ENCODE results near the gene KCNT1. TPM values are rescaled to one million over a fixed set of nuclear protein-coding genes. Genes with fewer than 3 reads are reported as not detected.

KCNT1 gene
- polyA plus RNA-seq, 1 donor, result 0.25 TPM

DNA sequence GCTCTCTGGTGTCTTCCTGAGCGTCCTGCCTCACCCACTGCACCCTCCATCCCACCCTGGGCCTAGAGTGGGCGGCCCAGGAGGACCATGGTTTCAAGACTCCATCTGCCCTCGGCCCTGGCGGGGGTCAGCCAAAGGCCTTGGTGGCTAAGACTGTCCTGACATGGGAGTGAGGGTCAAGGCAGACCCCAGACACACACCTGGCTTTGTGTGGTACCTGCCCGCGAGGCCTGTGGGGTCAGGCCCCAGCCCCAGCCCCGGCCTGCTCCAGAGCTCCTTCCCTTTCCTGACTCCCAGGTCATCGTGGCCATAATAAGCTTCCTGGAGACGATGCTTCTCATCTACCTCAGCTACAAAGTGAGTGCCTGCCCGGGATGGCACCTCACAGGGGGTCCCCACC, 54.6 kb downstream of the KCNT1 start:
- Histone ChIP-seq H3K36me3 (ENCODE audit: control insufficient read depth, insufficient read depth, low read length) (no peaks in the 10 kb centered on the region), H3K4me3 (ENCODE audit: low read length) (no peak overlapping the region), H3K27ac (ENCODE audit: low read length) (no peak overlapping the region), H3K27me3 (ENCODE audit: control insufficient read depth, insufficient read depth, low read length) (no peaks in the 10 kb centered on the region), H3K4me1 (ENCODE audit: control insufficient read depth, insufficient read depth, low read length) (no peaks in the 10 kb centered on the region), H3K9me3 (ENCODE audit: control insufficient read depth, low read depth, low read length) (peaks cover 3% of the 10 kb centered on the region)
- no CpG with 5 or more reads among the region's 10 CpGs for WGBS (ENCODE audit: insufficient coverage, low lambda C conversion rate)
- no peak for DNase-seq

DNA sequence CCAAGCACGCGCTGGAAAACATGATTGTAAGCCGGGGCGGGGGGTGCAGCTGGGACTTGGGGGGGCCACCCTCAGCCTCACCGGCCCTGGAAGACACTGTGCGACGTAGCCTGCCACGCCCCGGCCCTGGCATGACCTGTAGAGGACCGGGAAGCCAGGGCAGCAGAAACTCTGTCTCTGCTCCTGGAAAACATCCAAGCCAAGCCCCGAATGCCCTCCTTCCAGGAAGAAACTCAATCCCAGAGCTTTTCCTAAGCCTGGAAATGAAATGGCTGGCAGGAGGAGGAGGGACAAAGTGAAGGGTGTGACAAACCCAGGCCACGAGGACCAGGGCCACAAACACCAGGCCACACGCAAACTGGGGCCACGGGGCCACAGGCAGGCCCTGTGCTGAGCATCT, 55.4 kb downstream of the KCNT1 start:
- Histone ChIP-seq H3K27ac (ENCODE audit: low read length) (no peak overlapping the region), H3K27me3 (ENCODE audit: control insufficient read depth, insufficient read depth, low read length) (no peaks in the 10 kb centered on the region), H3K4me1 (ENCODE audit: control insufficient read depth, insufficient read depth, low read length) (no peaks in the 10 kb centered on the region), H3K4me3 (ENCODE audit: low read length) (no peak overlapping the region), H3K9me3 (ENCODE audit: control insufficient read depth, low read depth, low read length) (peaks cover 3% of the 10 kb centered on the region), H3K36me3 (ENCODE audit: control insufficient read depth, insufficient read depth, low read length) (no peaks in the 10 kb centered on the region)
- WGBS (ENCODE audit: insufficient coverage, low lambda C conversion rate), result no CpG with 5 or more reads among the region's 14 CpGs
- no peak for DNase-seq

DNA sequence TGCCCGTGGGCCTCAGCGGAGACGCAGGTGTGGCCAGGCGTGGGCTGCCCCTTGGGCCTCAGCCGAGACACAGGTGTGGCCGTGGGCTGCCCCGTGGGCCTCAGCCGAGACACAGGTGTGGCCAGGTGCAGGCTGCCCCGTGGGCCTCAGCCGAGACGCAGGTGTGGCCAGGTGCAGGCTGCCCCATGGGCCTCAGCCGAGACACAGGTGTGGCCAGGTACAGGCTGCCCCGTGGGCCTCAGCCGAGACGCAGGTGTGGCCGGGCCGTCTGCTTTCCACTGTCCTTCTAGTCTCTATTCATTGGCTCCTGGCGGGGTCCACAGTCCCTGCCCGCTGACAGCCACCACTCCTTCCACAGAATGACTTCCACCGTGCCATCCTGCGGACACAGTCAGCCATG, 56.1 kb downstream of the KCNT1 start:
- Histone ChIP-seq H3K4me3 (ENCODE audit: low read length) (no peak overlapping the region), H3K27ac (ENCODE audit: low read length) (no peak overlapping the region), H3K9me3 (ENCODE audit: control insufficient read depth, low read depth, low read length) (peaks cover 3% of the 10 kb centered on the region), H3K36me3 (ENCODE audit: control insufficient read depth, insufficient read depth, low read length) (no peaks in the 10 kb centered on the region), H3K4me1 (ENCODE audit: control insufficient read depth, insufficient read depth, low read length) (no peaks in the 10 kb centered on the region), H3K27me3 (ENCODE audit: control insufficient read depth, insufficient read depth, low read length) (no peaks in the 10 kb centered on the region)
- no CpG with 5 or more reads among the region's 21 CpGs for WGBS (ENCODE audit: insufficient coverage, low lambda C conversion rate)
- no peak for DNase-seq

DNA sequence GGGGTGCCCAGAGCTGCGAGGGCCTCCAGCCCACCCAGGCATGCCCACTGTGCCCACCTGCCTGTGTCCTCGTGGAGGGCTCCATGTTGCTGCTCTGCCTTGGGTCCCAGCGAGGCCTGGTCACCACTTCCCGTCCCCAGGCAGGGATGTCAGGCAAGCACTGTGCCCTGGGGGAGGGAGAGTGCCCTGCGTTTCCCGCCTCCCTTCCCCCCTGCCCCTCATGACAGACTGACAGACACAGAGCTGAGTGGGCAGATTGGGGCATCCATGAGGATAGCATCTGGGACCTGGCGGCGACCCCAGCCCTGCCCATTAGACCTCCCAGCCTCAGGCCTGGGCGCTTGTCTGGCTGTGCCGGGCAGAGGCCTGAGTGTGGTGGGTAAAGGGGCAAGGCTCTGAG, 56.9 kb downstream of the KCNT1 start:
- no CpG with 5 or more reads among the region's 10 CpGs for WGBS (ENCODE audit: insufficient coverage, low lambda C conversion rate)
- H3K4me1 ChIP-seq (ENCODE audit: control insufficient read depth, insufficient read depth, low read length), result no peaks in the 10 kb centered on the region
- no peaks in the 10 kb centered on the region for H3K27me3 ChIP-seq (ENCODE audit: control insufficient read depth, insufficient read depth, low read length)
- no peaks in the 10 kb centered on the region for H3K36me3 ChIP-seq (ENCODE audit: control insufficient read depth, insufficient read depth, low read length)
- peaks cover 3% of the 10 kb centered on the region for H3K9me3 ChIP-seq (ENCODE audit: control insufficient read depth, low read depth, low read length)
- no peak overlapping the region for H3K27ac ChIP-seq (ENCODE audit: low read length)
- DNase-seq, result no peak
- H3K4me3 ChIP-seq (ENCODE audit: low read length), result no peak overlapping the region

DNA sequence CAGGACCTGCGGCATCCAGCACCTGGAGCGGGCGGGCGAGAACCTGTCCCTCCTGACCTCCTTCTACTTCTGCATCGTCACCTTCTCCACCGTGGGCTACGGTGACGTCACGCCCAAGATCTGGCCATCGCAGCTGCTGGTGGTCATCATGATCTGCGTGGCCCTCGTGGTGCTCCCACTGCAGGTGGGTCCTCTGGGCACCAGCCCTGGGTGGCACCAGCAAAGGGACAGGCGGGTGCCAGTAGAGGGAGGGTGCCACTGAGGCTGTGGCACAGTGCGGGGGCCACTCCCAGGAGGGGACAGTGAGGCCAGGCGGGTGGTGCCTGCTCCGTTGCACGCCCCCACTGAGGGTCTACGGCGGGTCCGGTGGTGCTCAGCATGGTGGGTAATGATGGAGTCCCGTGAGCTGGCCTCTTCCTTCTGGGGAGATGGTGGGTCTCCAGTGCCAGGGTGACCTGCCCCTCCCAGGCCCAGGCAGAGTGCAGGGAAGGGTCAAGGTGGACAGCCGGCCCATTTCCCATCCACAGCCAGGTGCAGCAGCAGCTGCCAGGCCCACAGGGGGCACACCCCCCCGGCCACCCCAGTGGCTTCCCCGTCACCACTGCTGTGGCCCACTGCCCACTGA, 57.8 kb downstream of the KCNT1 start:
- Histone ChIP-seq H3K4me3 (ENCODE audit: low read length) (no peak overlapping the region), H3K27ac (ENCODE audit: low read length) (no peak overlapping the region), H3K27me3 (ENCODE audit: control insufficient read depth, insufficient read depth, low read length) (no peaks in the 10 kb centered on the region), H3K9me3 (ENCODE audit: control insufficient read depth, low read depth, low read length) (peaks cover 5% of the 10 kb centered on the region), H3K36me3 (ENCODE audit: control insufficient read depth, insufficient read depth, low read length) (no peaks in the 10 kb centered on the region), H3K4me1 (ENCODE audit: control insufficient read depth, insufficient read depth, low read length) (no peaks in the 10 kb centered on the region)
- no peak for DNase-seq
- no CpG with 5 or more reads among the region's 24 CpGs for WGBS (ENCODE audit: insufficient coverage, low lambda C conversion rate)

DNA sequence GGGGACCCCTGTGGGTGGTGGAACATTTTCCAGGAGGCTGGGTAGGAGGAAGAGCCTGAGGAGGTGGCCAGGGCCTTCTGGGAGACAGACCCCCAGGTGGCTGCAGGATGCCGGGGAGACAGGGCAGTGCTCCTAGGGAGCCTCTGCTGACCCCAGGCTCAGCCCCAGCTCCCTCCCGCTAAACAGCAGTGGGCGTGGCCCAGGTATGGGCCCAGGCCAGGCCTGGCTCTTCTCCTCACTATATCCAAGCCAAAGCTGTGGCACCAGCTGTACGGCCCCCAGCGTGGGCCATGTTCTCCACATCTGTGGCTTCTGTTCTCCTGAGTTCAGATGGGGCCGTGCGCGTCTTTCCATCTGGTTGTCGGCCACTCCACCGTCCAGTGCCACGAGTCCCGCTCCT, 58.5 kb downstream of the KCNT1 start:
- Histone ChIP-seq H3K4me1 (ENCODE audit: control insufficient read depth, insufficient read depth, low read length) (no peaks in the 10 kb centered on the region), H3K36me3 (ENCODE audit: control insufficient read depth, insufficient read depth, low read length) (no peaks in the 10 kb centered on the region), H3K27ac (ENCODE audit: low read length) (no peak overlapping the region), H3K4me3 (ENCODE audit: low read length) (no peak overlapping the region), H3K27me3 (ENCODE audit: control insufficient read depth, insufficient read depth, low read length) (no peaks in the 10 kb centered on the region), H3K9me3 (ENCODE audit: control insufficient read depth, low read depth, low read length) (peaks cover 12% of the 10 kb centered on the region)
- DNase-seq, result no peak
- WGBS (ENCODE audit: insufficient coverage, low lambda C conversion rate), result 66% methylated on average over 3 of the region's 12 CpGs

DNA sequence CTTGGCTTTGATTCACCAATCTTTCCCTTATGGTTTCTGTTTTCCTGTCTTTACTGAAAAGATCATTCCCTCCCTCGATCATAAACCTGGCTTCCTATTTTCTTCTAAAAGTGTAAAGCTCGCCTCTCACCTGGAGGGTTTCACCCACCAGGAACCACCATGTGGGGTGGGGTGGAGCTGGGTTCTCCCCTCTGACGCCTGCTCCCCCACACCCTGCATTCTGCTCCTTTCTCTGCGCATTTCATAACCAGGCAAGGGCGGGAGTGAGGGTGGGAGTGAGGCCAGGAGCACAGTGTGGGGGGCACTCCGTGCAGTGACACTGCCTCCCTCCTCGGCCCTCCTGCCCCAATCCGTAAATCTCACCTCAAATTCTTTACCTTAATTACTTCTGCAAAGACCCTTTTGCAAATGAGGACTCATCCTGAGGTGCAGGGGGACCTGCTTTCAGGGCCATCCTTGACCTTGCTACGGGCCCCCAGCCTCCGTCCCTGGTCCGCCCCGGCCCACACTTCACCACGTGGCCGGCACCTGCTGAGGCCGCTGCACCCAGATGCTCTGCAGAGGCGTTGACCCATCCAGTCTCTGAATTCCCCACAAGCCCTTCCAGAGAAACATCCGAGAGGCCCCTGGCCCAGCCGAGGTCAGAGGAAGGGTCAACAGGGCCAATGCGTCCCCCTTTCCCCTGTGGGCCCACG, 59.3 kb downstream of the KCNT1 start:
- no peak for DNase-seq
- H3K36me3 ChIP-seq (ENCODE audit: control insufficient read depth, insufficient read depth, low read length), result no peaks in the 10 kb centered on the region
- H3K27ac ChIP-seq (ENCODE audit: low read length), result no peak overlapping the region
- peaks cover 17% of the 10 kb centered on the region for H3K9me3 ChIP-seq (ENCODE audit: control insufficient read depth, low read depth, low read length)
- H3K4me3 ChIP-seq (ENCODE audit: low read length), result no peak overlapping the region
- 80% methylated on average over 1 of the region's 20 CpGs for WGBS (ENCODE audit: insufficient coverage, low lambda C conversion rate)
- H3K27me3 ChIP-seq (ENCODE audit: control insufficient read depth, insufficient read depth, low read length), result no peaks in the 10 kb centered on the region
- H3K4me1 ChIP-seq (ENCODE audit: control insufficient read depth, insufficient read depth, low read length), result no peaks in the 10 kb centered on the region

DNA sequence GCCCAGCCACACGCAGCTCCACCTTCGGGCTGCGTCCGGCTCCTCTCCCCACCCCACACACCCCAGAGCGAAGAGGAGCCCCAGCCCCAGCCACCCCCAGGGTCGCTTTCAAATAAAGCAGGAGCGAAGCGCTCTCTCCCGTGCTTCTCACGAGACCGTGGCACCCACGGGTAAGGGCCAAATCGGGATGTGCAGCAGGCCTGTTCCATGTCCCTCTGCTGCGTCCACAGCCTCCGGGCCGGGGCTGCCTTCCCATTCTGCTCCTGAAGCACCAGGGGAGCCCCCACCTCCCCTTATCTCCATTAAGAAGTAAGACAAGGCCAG, 59.8 kb downstream of the KCNT1 start:
- H3K27ac ChIP-seq (ENCODE audit: low read length), result no peak overlapping the region
- H3K4me1 ChIP-seq (ENCODE audit: control insufficient read depth, insufficient read depth, low read length), result no peaks in the 10 kb centered on the region
- no peak for DNase-seq
- H3K9me3 ChIP-seq (ENCODE audit: control insufficient read depth, low read depth, low read length), result peaks cover 20% of the 10 kb centered on the region
- H3K27me3 ChIP-seq (ENCODE audit: control insufficient read depth, insufficient read depth, low read length), result no peaks in the 10 kb centered on the region
- WGBS (ENCODE audit: insufficient coverage, low lambda C conversion rate), result no CpG with 5 or more reads among the region's 16 CpGs
- no peak overlapping the region for H3K4me3 ChIP-seq (ENCODE audit: low read length)
- H3K36me3 ChIP-seq (ENCODE audit: control insufficient read depth, insufficient read depth, low read length), result no peaks in the 10 kb centered on the region

DNA sequence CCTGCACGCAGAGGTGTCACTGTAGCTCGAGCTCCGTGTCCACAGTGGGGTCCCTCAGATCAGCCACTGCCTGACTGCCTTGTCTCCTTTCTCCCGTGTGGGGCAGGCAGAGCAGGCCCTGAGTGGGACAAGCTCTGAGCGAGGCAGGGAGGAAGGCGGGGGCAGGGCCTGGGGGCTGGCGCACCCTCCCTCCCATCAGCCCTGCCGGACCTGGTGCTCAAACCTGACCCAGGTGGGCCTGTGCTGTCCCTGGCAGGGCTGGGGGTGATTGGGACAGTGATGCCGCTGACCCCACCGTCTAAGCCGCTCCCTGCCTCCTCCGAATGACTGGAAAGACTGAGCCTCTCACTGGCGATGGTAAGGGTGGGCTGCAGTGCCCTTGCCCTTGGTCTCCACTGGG, 60.9 kb downstream of the KCNT1 start:
- DNase-seq, result no peak
- no CpG with 5 or more reads among the region's 13 CpGs for WGBS (ENCODE audit: insufficient coverage, low lambda C conversion rate)

DNA sequence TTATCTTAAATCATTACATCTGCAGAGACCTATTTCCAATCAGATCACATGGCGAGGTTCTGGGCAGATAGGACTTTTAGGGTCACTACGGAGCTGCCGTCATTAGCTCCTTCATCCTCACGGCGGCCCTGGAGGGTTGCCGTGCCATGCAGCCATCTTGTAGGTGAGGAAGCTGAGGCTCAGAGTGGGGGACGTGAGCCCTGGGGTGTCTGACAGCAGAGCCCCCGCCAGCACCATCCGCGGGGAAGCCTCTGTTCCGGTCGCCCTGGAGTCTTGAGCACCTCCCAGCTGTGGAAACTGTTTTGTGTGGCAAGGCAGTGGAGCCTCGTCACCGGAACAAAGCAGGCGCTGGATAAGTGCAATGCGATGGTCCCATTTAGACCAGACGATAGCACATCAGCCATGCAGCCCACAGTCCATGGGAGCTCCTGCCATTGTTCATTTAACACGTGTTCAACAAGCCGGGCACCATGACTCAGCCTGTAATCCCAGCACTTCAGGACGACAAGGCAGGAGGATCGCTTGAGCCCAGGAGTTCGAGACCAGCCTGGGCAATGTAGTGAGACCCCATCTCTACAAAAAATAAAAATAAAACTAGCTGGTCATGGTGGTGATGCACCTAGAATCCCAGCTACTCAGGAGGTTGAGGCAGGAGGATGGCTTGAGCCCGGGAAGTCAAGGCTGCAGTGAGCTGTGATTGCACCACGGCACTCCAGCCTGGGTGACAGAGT, 61.9 kb downstream of the KCNT1 start:
- no CpG with 5 or more reads among the region's 24 CpGs for WGBS (ENCODE audit: insufficient coverage, low lambda C conversion rate)
- no peak for DNase-seq
- Histone ChIP-seq H3K4me3 (ENCODE audit: low read length) (no peak overlapping the region), H3K36me3 (ENCODE audit: control insufficient read depth, insufficient read depth, low read length) (no peaks in the 10 kb centered on the region), H3K4me1 (ENCODE audit: control insufficient read depth, insufficient read depth, low read length) (no peaks in the 10 kb centered on the region), H3K27ac (ENCODE audit: low read length) (no peak overlapping the region), H3K9me3 (ENCODE audit: control insufficient read depth, low read depth, low read length) (peaks cover 27% of the 10 kb centered on the region), H3K27me3 (ENCODE audit: control insufficient read depth, insufficient read depth, low read length) (no peaks in the 10 kb centered on the region)

More for the DNA sequence above, 60.9 kb downstream of the KCNT1 start:
- peaks cover 29% of the 10 kb centered on the region for H3K9me3 ChIP-seq (ENCODE audit: control insufficient read depth, low read depth, low read length)
- no peak overlapping the region for H3K27ac ChIP-seq (ENCODE audit: low read length)
- no peaks in the 10 kb centered on the region for H3K36me3 ChIP-seq (ENCODE audit: control insufficient read depth, insufficient read depth, low read length)
- H3K4me3 ChIP-seq (ENCODE audit: low read length), result no peak overlapping the region
- H3K27me3 ChIP-seq (ENCODE audit: control insufficient read depth, insufficient read depth, low read length), result no peaks in the 10 kb centered on the region
- no peaks in the 10 kb centered on the region for H3K4me1 ChIP-seq (ENCODE audit: control insufficient read depth, insufficient read depth, low read length)
